Jurkat, Clone E6-1 (cell line): ENCODE results near the gene PTCD3.

Experiments used
- DNase-seq: peaks from one replicate; pipeline ENCODE4 v3.0.0-alpha.2; 2011; ENCODE audit warnings: low read depth, low spot score
- H3K4me3 ChIP-seq: 2 replicates; pipeline ENCODE4 v1.5.1; 2011; ENCODE audit warnings: mild to moderate bottlenecking, low read length, control low read depth, moderate library complexity

Gene PTCD3

GRCh38 chr2:86079981-86080911 is 25.8 kb upstream of the PTCD3 start:
- H3K4me3 ChIP-seq: no peak overlapping the region
- peak; percentile 60 for DNase-seq

GRCh38 chr2:86081724-86082123 is 24.3 kb upstream of the PTCD3 start:
- no peak for DNase-seq

GRCh38 chr2:86082756-86083155 is 23.3 kb upstream of the PTCD3 start:
- H3K4me3 ChIP-seq: no peak overlapping the region
- DNase-seq: no peak

More at GRCh38 chr2:86081724-86082123, 24.3 kb upstream of the PTCD3 start:
- H3K4me3 ChIP-seq: no peak overlapping the region

- H3K4me3 ChIP-seq: no peak overlapping the region
- DNase-seq: no peak
These were observed 17.8 kb upstream of the PTCD3 start for GRCh38 chr2:86087936-86088850.

GRCh38 chr2:86094229-86094628 is 11.8 kb upstream of the PTCD3 start:
- no peak for DNase-seq
- no peak overlapping the region for H3K4me3 ChIP-seq

- H3K4me3 ChIP-seq: no peak overlapping the region
- no peak for DNase-seq
These were observed 8.7 kb upstream of the PTCD3 start for GRCh38 chr2:86097114-86097896.

GRCh38 chr2:86097913-86098312 is 8.1 kb upstream of the PTCD3 start:
- H3K4me3 ChIP-seq: no peak overlapping the region
- DNase-seq: no peak

- no peak overlapping the region for H3K4me3 ChIP-seq
- DNase-seq: no peak
These were observed 3.9 kb upstream of the PTCD3 start for GRCh38 chr2:86102157-86102556.

GRCh38 chr2:86105252-86105968 is 625 bp upstream of the PTCD3 start, which contains the start of gene POLR1A:
Gene POLR1A, minus strand, starts transcription at chr2:86105886. Its CDS starts 110 bp downstream, at chr2:86105776.
- peak; percentile 91 for DNase-seq
- H3K4me3 ChIP-seq: peak within 1 kb of the TSS; percentile 73

GRCh38 chr2:86107031-86107430 is 996 bp downstream of the PTCD3 start:
- peak overlapping the region; percentile 73 for H3K4me3 ChIP-seq
- DNase-seq: no peak

GRCh38 chr2:86118130-86118529 is 12.1 kb downstream of the PTCD3 start:
- no peak for DNase-seq
- no peak overlapping the region for H3K4me3 ChIP-seq

GRCh38 chr2:86123328-86123925 is 17.4 kb downstream of the PTCD3 start:
- DNase-seq: no peak
- H3K4me3 ChIP-seq: no peak overlapping the region

GRCh38 chr2:86124683-86125082 is 18.6 kb downstream of the PTCD3 start:
- no peak for DNase-seq
- H3K4me3 ChIP-seq: no peak overlapping the region

- no peak overlapping the region for H3K4me3 ChIP-seq
- DNase-seq: no peak
These were observed 28.7 kb downstream of the PTCD3 start for GRCh38 chr2:86134709-86135108.

GRCh38 chr2:86135653-86136052 is 29.6 kb downstream of the PTCD3 start:
- no peak for DNase-seq
- no peak overlapping the region for H3K4me3 ChIP-seq

GRCh38 chr2:86136141-86136540 is 30.1 kb downstream of the PTCD3 start:
- DNase-seq: no peak

GRCh38 chr2:86138736-86139625 is 32.9 kb downstream of the PTCD3 start:
- no peak overlapping the region for H3K4me3 ChIP-seq
- no peak for DNase-seq

More at GRCh38 chr2:86136141-86136540, 30.1 kb downstream of the PTCD3 start:
- no peak overlapping the region for H3K4me3 ChIP-seq
